Activated CD4-positive, alpha-beta T cell treated with anti-CD3 and anti-CD28 coated beads, Interleukin-2, amount 50 U/mL, for 1 hour (primary cell): ENCODE measurements around the gene MFRP.
A peak's percentile ranks its signal among the peaks of the same experiment; 100 is the strongest.
"Not testable (repeated sequence)": the region's sequence is repeated elsewhere in the genome, so short reads cannot be mapped to it uniquely, and the experiment has no call there.

Source experiments
- DNase-seq: peaks from one replicate; pipeline ENCODE4 v3.0.0-alpha.2; 2020

The MFRP gene

DNA sequence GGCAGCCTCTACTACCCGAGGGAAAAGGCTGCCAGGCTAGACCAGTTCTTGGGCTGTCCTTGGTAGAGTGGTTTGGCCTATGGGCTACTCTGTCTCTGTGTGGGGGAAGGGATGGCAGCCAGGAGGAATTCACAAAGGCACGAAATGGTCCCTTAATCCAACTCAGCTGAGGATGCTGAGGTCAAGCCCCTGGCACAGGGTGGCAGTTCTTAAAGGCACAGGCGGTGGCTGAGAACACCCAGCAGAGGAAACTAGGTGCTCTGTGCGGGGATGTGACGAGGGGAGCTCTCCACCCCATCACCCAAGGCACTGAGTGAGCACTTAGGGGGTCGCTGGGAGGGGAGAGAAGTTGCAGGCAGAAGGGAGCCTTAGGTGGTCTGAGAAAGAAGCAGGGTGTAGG lies at the start of gene MFRP:
Gene MFRP, minus strand, starts transcription at position 101 of the 400 bp plus-strand sequence. CDS start 192 bp downstream, outside the sequence.
- no peak for DNase-seq

DNA sequence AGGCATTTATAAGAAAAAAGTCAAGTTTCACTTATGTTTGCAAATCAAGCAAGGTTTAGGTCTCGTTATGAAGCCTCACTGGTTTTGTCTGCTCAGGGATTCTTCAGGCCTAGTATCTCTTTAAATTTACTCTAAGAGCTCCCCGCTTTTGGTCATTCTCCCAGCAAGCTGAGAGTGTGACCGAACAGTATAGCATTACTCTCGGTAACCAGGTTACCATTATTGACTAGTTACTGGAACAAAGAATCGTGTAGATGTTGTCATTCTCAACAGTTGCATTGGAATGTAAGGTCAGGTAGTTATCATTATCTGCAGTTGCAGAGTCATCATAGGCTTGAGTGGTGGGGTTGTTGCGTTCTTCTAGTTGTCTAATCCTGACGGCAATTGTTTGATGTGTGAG lies 44.8 kb upstream of the MFRP start:
- DNase-seq = no peak

DNA sequence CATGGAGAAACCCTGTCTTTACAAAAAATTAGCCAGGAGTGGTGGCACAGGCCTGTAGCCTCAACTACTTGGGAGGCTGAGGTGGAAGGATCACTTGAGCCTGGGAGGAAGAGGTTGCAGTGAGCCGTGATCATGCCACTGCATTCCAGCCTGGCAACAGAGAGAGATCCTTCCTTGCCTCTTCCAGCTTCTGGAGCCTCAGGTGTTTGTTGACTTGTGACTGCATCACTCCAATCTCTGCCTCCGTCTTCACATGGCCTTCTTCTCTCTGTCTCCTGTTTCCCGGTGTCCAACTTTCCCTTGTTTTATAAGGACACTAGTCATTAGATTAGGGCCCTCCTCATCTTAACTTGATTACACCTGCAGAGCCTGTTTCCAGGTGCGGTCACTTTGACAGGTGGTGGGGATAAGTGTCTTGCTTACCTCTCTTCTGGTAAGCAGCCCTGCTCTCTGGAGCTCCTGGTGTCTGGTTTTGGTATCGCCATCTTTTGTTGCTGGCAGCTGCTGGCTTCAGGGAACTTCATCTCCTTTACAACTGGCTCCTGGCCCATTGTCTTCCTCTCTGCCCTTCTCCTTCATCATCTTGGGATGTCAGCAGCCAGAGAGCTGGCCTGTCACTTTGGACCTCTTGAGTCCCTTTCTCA lies 43.2 kb upstream of the MFRP start:
- peak; percentile 13 for DNase-seq

DNA sequence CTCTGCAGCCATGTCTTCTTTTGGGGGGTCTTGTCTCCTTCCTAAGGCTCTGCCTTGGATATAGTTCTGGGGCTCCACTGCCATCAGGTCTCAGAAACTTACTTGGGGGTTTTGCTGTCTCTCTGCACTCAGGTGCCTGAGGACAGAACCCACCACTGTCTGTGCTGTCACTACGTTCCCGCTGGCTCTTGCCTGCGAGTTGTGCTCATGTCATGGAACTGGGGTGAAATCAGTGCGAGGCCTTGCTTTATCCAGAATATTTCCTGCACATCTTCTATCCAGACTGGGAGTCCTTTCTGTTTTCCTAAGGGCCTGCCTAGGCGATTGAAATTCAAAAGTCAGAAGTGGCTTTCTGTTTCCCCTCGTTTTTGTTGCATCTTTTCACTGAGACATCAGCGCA lies 41.6 kb upstream of the MFRP start:
- DNase-seq = no peak

DNA sequence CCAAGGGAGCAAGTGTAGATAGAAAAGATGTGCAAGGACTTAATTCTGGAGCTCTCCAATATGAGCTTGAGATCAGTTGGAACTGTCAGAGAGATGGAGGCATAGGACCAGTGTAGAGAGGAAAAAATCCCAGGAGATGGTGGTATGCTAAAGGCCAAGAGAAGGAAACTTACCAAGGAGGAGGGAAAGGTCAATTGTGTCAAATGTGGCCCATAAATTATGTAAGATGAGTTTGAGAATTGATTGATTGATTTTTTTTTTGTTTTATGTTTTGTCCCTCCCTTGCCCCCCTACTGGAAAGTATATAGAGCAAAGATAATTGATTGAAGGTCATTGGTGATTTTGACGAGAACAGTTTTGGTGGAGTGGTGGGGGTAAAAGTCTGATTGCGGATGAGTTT lies 37.8 kb upstream of the MFRP start:
- no peak for DNase-seq

DNA sequence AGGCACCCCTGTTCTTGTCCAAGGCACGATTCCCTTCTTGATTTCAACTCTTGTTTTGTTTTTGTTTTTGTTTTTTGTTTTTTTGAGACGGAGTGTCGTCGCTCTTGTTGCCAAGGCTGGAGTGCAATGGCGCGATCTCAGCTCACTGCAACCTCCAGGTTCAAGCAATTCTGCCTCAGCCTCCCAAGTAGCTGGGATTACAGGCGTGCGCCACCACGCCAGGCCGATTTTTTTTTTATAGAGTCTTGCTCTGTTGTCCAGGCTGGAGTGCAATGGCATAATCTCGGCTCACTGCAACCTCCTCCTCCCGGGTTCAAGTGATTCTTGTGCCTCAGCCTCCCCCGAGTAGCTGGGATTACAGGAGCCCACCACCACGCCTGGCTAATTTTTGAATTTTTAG lies 36.0 kb upstream of the MFRP start:
- DNase-seq = not testable (repeated sequence)

DNA sequence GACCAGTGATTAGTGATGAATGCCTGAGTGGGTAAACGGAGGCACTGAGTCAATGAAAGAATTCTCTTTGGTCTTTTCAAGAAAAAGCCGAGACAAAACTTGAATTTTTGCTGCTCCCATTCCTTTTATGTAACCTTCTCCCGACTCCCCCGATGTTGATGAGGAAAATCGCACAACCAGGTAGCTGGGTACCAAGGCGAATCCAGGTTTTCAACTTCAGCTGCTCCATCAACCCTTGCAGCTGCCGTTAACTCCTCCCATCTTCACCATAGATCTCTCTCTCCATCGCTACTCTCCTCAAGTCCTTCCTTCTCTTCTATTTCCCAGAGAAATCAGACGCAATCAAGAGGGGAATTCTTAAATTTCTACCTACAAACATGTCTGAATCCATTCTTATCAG lies 35.6 kb upstream of the MFRP start:
- DNase-seq = no peak

DNA sequence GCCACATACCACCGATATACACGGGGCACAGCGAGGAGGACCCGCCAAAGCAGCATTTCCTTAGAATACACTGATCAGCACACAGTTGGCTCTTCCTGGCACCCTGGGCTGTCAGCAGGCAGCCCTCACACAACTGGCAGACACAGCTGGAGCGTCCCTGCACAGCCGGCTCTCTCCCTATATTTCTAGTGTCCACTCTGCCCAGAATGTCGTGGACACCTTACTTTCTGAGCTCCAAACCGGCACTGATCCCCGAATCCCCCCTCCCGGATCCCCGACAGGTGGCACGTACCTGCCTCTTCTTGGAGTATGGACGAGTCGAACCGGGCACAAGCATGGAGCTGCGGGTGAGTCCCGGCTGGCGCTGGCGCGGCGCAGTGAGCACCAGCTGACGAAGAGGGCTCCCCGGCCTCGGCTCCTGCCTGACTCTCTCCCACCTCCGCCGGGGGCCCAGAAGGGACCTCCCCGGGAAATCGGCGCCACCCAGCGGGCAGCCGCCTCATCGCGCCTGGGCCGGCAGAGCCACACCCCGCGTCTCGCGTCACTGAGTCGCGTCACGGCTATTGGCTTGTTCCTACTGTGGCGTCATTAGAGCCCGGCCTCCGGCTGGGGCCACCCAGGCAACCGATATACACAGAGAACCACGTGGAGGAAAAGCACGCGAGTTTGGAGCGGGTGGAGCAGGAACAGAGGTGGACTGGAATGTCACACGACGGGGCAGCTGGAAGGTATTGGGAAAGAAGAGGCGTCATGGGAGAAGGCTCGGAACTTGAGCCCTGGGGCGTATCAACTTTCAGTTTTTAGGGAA lies 34.9 kb upstream of the MFRP start, which contains the start of gene USP2:
Gene USP2, minus strand, starts transcription at position 510 of the 808 bp plus-strand sequence. CDS start 8,210 bp downstream, outside the sequence.
- peak; percentile 98 for DNase-seq

DNA sequence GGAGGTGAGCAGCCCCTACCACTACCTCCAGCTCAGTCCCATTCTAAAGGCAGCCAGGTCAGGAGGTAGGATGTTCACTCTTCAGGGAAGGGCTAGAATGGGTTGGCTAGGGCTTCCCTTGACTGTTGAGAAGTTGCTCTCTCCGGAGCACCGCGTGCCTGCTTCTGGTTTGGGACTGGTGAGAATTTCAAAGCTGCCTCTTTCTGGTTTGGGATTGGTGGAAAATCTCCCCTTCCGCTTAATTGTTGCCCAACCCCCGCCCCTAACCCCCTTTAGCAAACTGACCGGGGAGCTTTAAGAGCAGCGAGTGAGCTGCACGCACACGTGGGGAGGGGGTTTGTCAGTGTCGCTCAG lies 34.3 kb upstream of the MFRP start:
- no peak for DNase-seq

DNA sequence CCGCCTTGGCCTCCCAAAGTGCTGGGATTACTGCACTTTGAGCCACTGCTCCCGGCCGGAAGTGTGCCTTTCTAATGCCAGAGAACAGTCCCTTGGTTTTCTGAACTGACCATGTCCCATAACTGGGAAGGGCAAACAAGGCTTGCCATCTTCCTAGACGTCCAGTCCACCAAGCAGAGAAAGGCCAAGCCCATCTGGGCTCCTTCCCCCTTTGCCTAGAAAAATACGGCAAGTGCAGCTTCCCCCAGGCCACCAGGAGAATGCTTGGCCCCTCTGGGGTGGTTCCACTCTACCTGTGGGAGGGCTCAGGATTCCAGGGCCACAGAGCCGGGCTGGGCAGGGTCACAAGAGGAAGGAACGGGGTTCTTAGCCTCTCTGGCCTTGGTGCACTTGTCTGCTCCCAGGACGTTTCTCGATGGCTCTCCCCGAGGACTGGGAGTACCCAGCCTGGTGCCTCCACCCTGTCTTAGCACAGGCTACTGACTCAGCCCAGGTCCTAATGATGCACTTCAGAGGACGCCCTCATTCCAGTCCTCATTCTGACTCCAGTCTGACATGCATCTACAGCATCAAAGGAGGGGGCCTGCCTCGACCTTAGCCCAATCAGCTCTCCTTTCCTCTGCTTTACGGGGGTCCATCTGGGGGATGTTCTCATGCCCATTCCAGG lies 33.8 kb upstream of the MFRP start:
- no peak for DNase-seq

DNA sequence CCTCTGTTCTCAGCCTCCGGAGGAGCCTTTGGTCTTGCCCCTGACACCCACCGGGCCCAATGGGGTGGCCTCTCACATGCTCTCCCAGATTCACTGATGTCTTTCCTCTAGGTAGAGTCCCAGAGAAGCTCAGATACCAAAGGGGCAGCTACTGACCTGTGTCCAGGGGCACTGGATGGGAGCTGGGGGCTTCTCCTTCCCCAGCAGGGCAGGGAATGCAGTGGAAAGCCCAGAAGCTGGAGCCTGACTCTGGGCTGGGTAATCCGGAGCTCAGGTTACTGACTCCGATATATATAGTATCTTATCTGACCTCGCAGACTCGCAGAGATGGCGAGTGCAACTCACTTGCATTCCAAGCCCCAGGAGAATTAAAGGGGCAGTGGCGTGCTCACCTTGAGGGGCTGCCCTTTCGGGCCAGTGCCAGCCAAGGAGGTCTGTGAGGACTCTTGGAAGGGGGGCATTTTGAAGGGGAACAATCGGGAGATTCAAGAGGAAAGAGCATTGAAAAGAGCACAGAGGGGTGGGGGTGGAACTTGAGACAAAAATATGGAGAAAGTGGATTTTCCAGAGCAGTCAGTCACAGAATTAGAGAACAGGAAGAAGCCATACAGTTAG lies 32.5 kb upstream of the MFRP start:
- DNase-seq = no peak

DNA sequence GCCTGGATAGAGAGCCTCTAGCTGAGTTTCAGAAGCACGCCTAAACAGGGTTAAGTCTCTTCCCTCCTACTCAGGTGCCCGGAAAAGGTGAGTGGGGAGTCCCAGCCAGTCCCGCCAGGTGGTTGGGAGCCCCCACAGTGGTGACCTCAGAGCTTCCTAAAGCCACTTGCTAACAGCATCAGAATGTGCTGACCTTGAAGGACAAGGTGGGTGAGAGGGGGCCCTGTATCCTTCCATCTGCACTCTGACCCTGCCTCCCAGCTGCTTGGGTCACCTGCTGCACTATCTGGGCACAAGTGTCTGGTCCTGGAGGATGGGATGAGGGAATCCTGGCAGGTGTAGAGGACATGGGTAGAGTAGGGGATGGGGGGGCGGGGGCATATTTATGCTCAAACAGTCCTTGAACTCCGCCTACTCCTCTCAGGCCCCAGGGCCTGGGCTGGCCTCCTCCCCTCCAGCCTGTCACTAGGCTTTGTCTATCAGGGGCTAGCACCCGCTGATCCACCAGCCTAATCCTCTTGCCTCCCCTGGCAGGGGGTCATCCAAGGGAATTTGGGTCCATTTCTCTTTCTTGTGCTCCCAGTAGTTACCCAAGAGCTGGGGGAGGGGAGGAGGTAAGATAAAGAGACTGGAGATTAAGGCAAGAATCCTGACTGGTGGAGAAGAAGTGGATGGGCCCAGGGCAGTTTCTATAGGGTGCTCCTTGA lies 31.6 kb upstream of the MFRP start:
- no peak for DNase-seq

DNA sequence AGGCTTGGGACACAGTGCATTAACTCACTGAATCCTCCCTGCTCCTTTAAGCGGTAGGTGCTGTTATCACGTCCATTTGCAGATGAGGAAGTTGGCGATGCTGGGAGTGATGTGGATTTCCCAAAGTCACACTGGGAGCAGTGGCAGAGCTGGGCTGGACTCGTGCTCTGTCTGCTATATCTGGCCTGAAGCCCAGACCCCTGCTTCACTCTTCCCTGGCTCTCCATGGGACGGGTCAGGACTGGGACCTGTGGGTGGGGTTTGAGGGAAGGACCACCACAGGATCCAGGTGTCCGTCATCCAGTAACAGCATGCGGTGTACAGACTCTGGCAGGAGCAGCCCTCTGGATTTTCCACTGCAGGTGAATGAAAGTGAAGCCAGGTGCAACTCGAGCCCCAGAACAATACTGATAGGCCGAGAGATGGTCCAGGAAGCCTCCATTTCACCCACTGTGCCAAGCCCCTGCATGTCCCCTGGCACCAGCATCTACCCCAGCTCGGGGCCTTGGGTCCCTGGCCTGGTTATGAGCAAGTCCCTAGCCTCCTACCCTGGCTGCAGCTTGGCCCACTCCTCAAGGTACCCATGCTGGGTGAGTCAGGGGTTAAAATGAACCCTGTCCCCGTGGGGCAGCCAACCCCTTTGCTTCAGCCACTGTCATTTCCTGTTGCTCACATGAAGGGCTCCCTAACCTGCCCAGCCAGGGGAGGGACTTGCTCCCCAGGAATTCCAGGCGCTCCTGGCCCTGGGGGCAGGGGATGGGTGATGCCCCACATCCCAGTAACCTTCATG lies 30.8 kb upstream of the MFRP start:
- DNase-seq = no peak

DNA sequence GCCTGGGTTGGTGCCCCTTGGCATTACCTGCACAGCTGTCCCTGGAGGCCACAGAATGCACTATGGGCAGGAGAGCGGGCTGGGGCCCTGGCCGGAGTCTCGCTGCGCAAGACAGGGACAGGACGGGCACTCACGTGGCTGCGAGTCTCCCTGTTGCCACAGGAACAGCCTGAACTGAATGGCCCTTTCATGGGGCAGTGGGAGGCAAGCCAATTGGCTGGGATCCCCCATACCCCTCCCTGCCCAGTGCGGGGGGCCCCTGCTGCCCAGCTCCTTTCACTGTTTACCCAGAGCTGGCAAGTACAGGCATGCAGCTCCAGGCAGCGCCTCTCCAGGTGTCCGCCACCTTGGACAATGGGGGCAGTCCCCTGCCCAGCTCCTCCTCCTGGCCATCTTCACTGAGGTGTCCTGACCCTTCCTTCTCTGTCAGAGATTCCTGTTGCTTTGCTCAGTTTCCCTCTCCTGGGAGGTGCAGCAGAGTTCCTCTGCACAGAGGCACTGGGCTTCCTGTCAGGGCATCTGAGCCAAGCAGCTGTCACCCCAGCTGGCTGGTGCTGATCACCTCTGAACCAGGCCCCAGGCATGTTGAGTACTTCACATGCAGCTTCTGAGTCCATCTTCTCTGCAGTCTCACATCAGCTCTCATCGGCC lies 29.8 kb upstream of the MFRP start:
- DNase-seq = no peak

DNA sequence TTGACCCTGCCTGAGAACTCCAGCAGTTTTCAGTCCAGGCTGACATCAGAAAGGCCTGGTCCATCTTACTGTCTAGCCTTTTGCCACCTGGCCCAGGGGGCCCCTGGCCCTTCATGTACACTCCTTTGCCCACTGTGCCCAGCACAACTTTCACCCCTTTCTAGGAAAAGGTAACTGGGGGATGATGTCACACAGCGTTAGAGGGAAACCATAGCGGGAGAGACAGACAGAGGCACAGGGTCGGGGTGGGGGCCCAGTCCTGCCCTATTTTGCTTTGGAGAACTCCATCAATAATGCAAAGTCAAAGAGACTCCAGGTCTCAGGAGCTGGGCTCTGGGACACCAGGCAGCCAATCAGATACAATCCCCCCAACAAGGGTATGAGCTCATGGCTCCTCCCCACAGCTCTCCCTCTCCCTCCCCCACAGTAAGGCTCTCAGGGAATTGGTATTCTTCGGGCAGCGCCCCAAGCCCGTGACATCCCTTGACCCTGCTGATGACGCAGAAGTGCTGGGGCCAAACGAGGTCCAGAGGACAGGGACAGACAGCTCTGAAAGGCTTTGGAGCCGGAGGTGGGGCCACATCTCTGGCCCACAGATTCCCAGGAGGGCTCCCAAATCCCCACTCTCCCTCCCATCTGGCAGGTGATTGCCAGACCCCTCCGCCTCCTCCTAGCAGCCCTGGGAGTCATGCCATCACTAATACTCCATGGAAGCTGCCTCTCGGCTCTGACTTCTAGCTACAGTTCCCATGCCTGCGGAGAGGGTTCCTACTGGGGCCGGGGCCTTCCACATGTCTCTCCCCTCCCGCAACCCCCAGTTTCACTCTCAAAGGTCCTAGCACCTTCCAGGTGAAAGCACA lies 29.1 kb upstream of the MFRP start:
- DNase-seq = no peak

DNA sequence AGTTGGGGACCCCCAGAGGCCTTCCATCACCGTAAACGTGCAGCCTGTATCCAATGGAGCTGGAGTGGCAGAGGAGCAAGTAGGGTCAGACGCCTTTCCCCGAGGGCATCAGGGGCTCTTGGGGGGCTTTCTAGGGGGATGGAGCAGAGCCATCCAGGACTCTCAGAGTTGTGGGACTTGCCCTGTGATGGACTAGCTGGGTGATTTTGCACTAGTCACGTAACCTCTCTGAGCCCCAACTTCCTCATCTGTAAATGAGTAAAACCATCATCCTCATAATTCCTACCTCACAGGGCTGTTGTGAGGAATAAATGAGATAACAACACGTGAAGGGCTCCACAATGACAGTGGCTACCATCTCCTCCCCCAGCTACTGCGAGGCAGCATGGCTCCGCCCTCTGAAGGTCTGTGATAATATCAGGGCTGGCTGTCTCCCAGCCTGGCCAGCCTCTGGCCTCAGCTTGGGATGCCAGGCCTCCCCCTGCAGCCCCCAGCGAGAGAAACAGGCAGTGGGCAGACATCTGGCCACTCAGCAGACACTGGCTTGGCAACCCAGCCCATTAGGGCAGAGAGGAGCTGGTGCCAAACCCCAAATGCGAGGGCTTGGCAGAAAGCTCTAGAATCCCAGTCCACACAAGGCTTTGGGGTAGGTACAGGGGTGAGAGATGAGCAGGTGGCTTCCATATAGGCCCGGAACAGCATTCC lies 28.3 kb upstream of the MFRP start:
- DNase-seq = no peak

DNA sequence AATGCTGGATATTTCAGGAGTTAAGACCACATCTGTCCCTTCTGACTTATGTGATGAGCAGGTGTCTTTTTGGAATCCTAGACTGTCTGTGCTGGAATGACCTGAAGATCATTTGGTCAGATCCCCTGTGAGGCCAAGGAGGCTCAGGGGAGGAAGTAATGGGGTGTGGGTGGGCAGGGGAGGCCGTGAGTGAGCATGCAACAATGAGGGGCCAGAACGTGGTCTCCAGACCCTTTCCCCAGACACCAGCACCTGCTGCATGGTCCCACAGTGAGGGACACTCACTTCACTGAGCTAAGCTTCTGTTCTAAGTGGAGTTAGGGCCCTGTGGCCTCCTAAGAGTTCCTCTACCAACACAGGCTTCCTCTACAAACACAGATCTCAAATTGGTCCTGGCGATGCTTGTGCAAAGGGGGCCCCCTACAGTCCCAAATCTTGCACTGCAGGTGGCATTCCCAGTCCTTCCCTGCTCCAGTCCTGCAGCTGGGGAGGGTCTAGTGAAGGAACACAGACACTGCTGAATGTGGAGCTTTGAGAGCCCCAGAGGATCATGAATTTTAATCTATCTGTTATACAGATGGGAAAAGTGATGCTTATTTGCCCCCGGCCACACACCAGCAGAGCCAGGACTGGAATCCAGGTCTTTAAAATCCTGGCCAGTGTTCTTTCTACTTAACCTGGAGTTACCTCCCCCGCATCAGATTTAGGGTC lies 27.6 kb upstream of the MFRP start:
- peak; percentile 31 for DNase-seq

DNA sequence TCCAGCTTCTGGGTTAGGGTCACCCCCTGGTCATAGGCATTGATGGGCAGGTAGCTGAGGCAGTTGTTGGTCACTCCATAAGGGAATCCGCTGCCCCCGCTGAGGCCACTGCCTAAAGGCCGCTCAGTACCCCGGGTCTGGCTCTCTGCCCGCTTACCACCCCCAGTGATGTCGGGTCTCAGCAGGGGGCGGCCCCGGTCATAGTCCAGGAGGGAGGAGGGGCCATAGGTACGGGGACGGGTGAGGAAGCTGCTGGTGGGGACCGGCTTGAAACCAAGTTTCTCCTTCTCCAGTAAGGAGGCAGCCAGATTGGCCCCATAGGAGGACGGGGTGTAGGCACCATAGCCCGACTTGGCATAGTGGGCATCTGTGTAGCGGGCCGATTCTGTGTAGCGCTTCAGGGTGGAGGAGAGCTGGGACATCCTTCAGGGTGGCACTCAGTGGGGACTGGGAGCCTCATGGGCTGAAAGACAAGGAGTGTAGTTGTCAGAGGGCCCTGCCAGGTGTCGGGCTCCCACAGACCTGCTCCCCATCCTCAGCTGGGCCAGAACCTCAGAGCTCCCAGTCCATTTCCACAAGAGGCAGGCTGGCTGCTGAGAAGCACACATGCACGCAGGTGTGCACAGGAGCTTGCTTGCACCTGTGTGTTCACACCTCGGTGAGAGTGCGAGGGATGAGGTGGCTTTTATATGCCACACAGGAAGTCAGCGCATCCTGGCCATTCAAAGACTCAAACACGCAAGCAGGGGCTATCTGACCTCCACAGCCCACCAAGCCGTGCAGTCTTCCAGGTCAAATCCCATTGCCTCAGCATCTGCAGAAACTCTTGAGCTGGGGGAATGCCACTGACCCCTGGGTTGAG lies 26.8 kb upstream of the MFRP start:
- no peak for DNase-seq
